Lower leg skin (tissue), 3 donors: Measurements from ENCODE around the gene RC3H1.

Source experiments
- CTCF ChIP-seq, 3 donors: fragments of 450-650 bp; IDR thresholded peaks; one replicate each; pipeline ENCODE4 v1.5.1; 2016; ENCODE audit warnings: antibody characterized with exemption in 3 of 3, mild to moderate bottlenecking in 3 of 3, moderate library complexity in 2 of 3
- POLR2A ChIP-seq, 2 donors: fragments of 450-650 bp; IDR thresholded peaks; one replicate each; pipeline ENCODE4 v1.6.1; 2016 to 2017; ENCODE audit warnings: antibody characterized with exemption in 2 of 2, mild to moderate bottlenecking in 1 of 2, moderate library complexity in 1 of 2

DNA sequence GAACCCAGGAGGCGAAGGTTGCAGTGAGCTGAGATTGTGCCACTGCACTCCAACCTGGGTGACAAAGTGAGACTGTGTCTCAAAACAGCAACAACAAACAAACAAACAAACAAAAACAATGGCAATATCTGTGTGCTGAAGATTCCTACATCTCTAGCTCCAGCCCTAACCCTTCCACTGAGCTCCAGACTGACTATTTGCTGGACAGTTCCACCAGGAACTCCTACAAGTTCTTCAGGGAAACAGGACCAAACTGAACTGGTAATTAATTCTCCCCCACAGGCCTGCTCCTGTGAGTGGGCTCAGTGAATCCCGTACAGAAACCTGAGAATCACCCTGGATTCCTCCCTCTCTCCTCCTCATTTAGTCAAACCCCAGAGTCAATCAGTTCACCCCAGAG lies 106.6 kb downstream of the RC3H1 start:
- TF ChIP-seq CTCF (IDR thresholded peaks at IDR 0.05) (no peak), POLR2A (IDR thresholded peaks at IDR 0.05) (no peak)
